GM18498 (cell line): Measurements from ENCODE around the gene SEMG1.

Experiments used
- ATAC-seq: cut with Tn5 transposase; IDR thresholded peaks from one replicate; pipeline ENCODE4 v1.9.1; 2021; ENCODE audit warnings: mild to moderate bottlenecking, moderate library complexity; ENCODE audit not compliant: unreplicated experiment

SEMG1 gene

GRCh38 chr20:45221076-45221475, 14.2 kb downstream of the SEMG1 start, which contains the start of gene SEMG2:
SEMG2 (plus strand) TSS chr20:45221373; CDS start chr20:45221390, 17 bp downstream.
- no peak for ATAC-seq

GRCh38 chr20:45223136-45223535, 16.3 kb downstream of the SEMG1 start:
- ATAC-seq = no peak

- no peak for ATAC-seq
These were observed 19.5 kb downstream of the SEMG1 start for GRCh38 chr20:45226287-45226686.

- ATAC-seq = no peak
These were observed 22.6 kb downstream of the SEMG1 start for GRCh38 chr20:45229264-45230056.

- ATAC-seq = no peak
These were observed 23.8 kb downstream of the SEMG1 start for GRCh38 chr20:45230631-45231030.

GRCh38 chr20:45235995-45236394, 29.2 kb downstream of the SEMG1 start:
- ATAC-seq = no peak

GRCh38 chr20:45238139-45238538, 31.3 kb downstream of the SEMG1 start:
- ATAC-seq = no peak

GRCh38 chr20:45246109-45246508, 39.3 kb downstream of the SEMG1 start:
- no peak for ATAC-seq

- no peak for ATAC-seq
These were observed 41.0 kb downstream of the SEMG1 start for GRCh38 chr20:45247865-45248264.

- no peak for ATAC-seq
These were observed 41.8 kb downstream of the SEMG1 start for GRCh38 chr20:45248609-45249008.

- no peak for ATAC-seq
These were observed 45.2 kb downstream of the SEMG1 start for GRCh38 chr20:45251884-45252560.

- no peak for ATAC-seq
These were observed 46.4 kb downstream of the SEMG1 start for GRCh38 chr20:45253261-45253660.

- ATAC-seq = no peak
These were observed 47.8 kb downstream of the SEMG1 start, which contains the start of gene SLPI for GRCh38 chr20:45254383-45255262. SLPI (minus strand) TSS chr20:45254564; CDS start chr20:45254543, 21 bp downstream.

- ATAC-seq = no peak
These were observed 50.3 kb downstream of the SEMG1 start for GRCh38 chr20:45257161-45257560.

GRCh38 chr20:45257711-45258110, 50.9 kb downstream of the SEMG1 start:
- ATAC-seq = no peak

- no peak for ATAC-seq
These were observed 51.4 kb downstream of the SEMG1 start for GRCh38 chr20:45258259-45258658.

- ATAC-seq = no peak
These were observed 51.8 kb downstream of the SEMG1 start for GRCh38 chr20:45258664-45259063.
